ENCODE measurements around the gene MADCAM1. TPM values are rescaled to one million over a fixed set of nuclear protein-coding genes. Genes with fewer than 3 reads are reported as not detected.
A peak's percentile ranks its signal among the peaks of the same experiment; 100 is the strongest.

The MADCAM1 gene
- total and polyA plus RNA-seq, 2 donors from 2014 or later = 0.50 to 0.77 TPM

DNA sequence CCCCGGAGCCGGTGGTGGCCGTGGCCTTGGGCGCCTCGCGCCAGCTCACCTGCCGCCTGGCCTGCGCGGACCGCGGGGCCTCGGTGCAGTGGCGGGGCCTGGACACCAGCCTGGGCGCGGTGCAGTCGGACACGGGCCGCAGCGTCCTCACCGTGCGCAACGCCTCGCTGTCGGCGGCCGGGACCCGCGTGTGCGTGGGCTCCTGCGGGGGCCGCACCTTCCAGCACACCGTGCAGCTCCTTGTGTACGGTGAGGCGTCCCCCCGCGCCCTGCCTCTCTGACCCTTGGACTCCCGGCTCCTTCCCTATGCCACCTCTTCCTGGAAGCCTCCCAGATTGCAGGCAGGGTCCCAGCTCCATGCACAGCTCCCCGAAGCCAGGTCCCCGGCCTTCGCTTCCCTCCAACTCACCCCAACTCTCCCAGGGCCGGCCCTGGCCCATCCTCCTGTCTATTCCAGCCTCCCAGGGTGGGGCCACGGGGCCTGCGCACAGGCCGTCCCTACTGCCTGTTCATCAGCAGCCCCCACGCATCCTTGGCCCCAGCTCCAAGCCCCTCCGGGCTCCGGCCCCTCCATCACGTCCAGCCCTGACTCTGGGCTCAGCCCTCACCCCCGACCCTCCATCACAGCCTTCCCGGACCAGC, 1.7 kb downstream of the MADCAM1 start:
- peaks cover 0 to 4% (median 0%) of the 10 kb centered on the region in 3 donors for H3K4me1 ChIP-seq (ENCODE audit: control insufficient read depth in 2 of 3, insufficient read depth in 2 of 3, low read depth in 1 of 3, low read length in 3 of 3)
- peak in 1 of 5 donors; percentile 71 for DNase-seq
- intact Hi-C loops (cut with DNase I) = no loop called here
- TF ChIP-seq, protein P1, sequence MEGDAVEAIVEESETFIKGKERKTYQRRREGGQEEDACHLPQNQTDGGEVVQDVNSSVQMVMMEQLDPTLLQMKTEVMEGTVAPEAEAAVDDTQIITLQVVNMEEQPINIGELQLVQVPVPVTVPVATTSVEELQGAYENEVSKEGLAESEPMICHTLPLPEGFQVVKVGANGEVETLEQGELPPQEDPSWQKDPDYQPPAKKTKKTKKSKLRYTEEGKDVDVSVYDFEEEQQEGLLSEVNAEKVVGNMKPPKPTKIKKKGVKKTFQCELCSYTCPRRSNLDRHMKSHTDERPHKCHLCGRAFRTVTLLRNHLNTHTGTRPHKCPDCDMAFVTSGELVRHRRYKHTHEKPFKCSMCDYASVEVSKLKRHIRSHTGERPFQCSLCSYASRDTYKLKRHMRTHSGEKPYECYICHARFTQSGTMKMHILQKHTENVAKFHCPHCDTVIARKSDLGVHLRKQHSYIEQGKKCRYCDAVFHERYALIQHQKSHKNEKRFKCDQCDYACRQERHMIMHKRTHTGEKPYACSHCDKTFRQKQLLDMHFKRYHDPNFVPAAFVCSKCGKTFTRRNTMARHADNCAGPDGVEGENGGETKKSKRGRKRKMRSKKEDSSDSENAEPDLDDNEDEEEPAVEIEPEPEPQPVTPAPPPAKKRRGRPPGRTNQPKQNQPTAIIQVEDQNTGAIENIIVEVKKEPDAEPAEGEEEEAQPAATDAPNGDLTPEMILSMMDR (IDR thresholded peaks at IDR 0.05; ENCODE audit: borderline replicate concordance, extremely low read depth, insufficient read depth) = no peak
- no peak for FAIRE-seq
- H3K27ac ChIP-seq (ENCODE audit: low read depth in 2 of 2, low read length in 2 of 2) = no peak overlapping the region
- H3K4me3 ChIP-seq (ENCODE audit: low read length in 3 of 3) = no peak overlapping the region
- H3K27me3 ChIP-seq (ENCODE audit: control insufficient read depth, insufficient read depth, low read length) = peaks cover 13% of the 10 kb centered on the region
- no peak overlapping the region for H3K9ac ChIP-seq (ENCODE audit: low read length in 3 of 3)
- no peaks in the 10 kb centered on the region for H3K9me3 ChIP-seq (ENCODE audit: control insufficient read depth in 2 of 3, insufficient read depth in 1 of 3, low read length in 3 of 3)
- no peaks in the 10 kb centered on the region for H3K36me3 ChIP-seq (ENCODE audit: control insufficient read depth in 2 of 3, insufficient read depth in 3 of 3, low read length in 3 of 3)

DNA sequence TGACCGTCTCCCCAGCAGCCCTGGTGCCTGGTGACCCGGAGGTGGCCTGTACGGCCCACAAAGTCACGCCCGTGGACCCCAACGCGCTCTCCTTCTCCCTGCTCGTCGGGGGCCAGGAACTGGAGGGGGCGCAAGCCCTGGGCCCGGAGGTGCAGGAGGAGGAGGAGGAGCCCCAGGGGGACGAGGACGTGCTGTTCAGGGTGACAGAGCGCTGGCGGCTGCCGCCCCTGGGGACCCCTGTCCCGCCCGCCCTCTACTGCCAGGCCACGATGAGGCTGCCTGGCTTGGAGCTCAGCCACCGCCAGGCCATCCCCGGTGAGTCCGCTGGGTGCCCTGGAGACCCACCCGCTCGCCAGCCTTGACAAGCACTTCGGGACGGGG, 2.2 kb downstream of the MADCAM1 start:
- Histone ChIP-seq H3K27ac (ENCODE audit: low read depth in 2 of 2, low read length in 2 of 2) (no peak overlapping the region), H3K9ac (ENCODE audit: low read length in 3 of 3) (no peak overlapping the region), H3K4me3 (ENCODE audit: low read length in 3 of 3) (no peak overlapping the region), H3K36me3 (ENCODE audit: control insufficient read depth in 2 of 3, insufficient read depth in 3 of 3, low read length in 3 of 3) (no peaks in the 10 kb centered on the region), H3K27me3 (ENCODE audit: control insufficient read depth, insufficient read depth, low read length) (peaks cover 13% of the 10 kb centered on the region), H3K9me3 (ENCODE audit: control insufficient read depth in 2 of 3, insufficient read depth in 1 of 3, low read length in 3 of 3) (no peaks in the 10 kb centered on the region), H3K4me1 (ENCODE audit: control insufficient read depth in 2 of 3, insufficient read depth in 2 of 3, low read depth in 1 of 3, low read length in 3 of 3) (peaks cover 0 to 4% (median 0%) of the 10 kb centered on the region in 3 donors)
- DNase-seq (peak in 1 of 5 donors; percentile 64), FAIRE-seq (no peak)
- intact Hi-C loops (cut with DNase I) = no loop called here
- TF ChIP-seq, protein P1 (IDR thresholded peaks at IDR 0.05; ENCODE audit: borderline replicate concordance, extremely low read depth, insufficient read depth) = no peak

DNA sequence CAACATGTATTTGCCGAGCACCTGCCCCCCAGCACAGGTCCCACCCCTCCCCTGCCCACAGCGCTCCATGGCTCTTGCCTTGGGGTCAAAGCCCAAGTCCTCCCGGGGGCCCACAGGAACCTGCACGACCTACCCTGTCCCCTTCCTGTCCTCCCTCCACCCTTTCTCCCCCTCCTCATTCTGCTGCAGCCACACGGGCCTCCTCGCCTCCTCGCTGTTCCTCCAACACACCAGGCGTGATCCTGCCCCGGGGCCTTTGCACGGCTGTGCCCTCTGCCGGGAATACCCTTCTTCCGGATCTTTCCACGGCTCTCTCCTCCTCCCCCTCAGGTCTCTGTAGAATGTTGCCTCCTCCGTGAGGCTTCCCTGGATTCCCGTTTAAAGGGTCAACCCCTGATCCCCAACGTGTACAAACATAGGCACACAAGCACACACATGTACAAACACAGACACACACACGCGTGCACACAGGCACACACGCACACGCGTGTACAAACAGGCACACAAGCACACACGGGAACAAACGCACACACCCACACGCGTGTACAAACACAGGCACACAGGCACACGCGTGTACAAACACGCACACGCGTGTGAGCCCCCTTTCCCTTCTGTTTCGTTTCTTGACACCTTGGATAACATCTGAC, 2.8 kb downstream of the MADCAM1 start:
- H3K27me3 ChIP-seq (ENCODE audit: control insufficient read depth, insufficient read depth, low read length) = peaks cover 13% of the 10 kb centered on the region
- peaks cover 0 to 4% (median 0%) of the 10 kb centered on the region in 3 donors for H3K4me1 ChIP-seq (ENCODE audit: control insufficient read depth in 2 of 3, insufficient read depth in 2 of 3, low read depth in 1 of 3, low read length in 3 of 3)
- no peak for FAIRE-seq
- no peak overlapping the region for H3K27ac ChIP-seq (ENCODE audit: low read depth in 2 of 2, low read length in 2 of 2)
- no peak overlapping the region for H3K9ac ChIP-seq (ENCODE audit: low read length in 3 of 3)
- no peak overlapping the region for H3K4me3 ChIP-seq (ENCODE audit: low read length in 3 of 3)
- no peaks in the 10 kb centered on the region for H3K36me3 ChIP-seq (ENCODE audit: control insufficient read depth in 2 of 3, insufficient read depth in 3 of 3, low read length in 3 of 3)
- intact Hi-C loops (cut with DNase I) = no loop called here
- TF ChIP-seq, protein P1 (IDR thresholded peaks at IDR 0.05; ENCODE audit: borderline replicate concordance, extremely low read depth, insufficient read depth) = no peak
- no peaks in the 10 kb centered on the region for H3K9me3 ChIP-seq (ENCODE audit: control insufficient read depth in 2 of 3, insufficient read depth in 1 of 3, low read length in 3 of 3)
- peak in 1 of 5 donors; percentile 51 for DNase-seq

All from kidney (tissue), 14 donors.